Fibroblast of lung (primary cell): ENCODE results near the gene SETBP1.

Experiments used
- CTCF ChIP-seq, 2 donors: IDR thresholded peaks in 1 of 2; conservative IDR thresholded peaks in 1 of 2; 1 replicate in 1 of 2; 2 replicates in 1 of 2; pipeline ENCODE4 v1.5.1; 2011 to 2012; ENCODE audit warnings: low read length in 2 of 2, control low read depth in 1 of 2, inconsistent platforms in 1 of 2, low read depth in 1 of 2, mild to moderate bottlenecking in 1 of 2
- EZH2 ChIP-seq: IDR thresholded peaks from 2 replicates; pipeline ENCODE4 v1.5.1; 2012; ENCODE audit warnings: low read length, control low read depth, mild to moderate bottlenecking; ENCODE audit errors: missing control alignments

GRCh38 chr18:44950685-44951195 lies 270.1 kb downstream of the SETBP1 start:
- TF ChIP-seq CTCF (conservative IDR thresholded peaks at IDR 0.05 in 1 of 2, IDR thresholded peaks at IDR 0.05 in 1 of 2; ENCODE audit: low read depth in 1 of 2, low read length in 2 of 2) (no peak), EZH2 (no peak)
